ENCODE results near the gene MAT2A.

MAT2A gene

DNA sequence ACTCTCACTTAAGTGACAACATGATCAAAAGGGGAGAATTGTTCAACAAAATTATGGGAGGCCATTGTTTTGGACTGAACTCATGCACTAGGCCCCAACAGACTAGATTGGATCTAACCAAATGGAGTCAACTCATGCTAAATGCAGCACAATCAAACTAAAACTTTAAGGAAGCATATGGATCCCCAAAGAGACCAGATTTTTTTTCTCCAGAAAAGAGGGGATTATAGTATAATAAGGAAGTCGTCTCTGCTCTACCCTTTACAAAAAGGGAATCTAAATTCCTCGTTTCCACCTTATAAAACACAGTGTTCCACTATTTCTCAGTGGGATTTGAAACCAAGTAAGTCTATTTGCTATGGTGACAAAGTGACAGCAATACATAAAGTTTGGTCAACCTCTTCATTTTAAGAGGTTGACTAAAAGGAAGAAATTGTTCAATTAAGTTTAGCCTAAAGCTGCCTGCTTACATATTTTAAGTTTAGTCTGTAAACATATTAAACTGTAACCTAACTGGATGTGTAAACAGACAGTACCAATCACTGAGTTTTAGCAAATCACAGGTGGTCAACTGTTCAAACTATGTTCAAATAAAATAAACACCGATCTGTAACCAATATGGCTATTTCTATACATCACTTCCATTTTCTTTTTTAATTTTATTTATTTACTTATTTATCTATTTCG, 40.9 kb upstream of the MAT2A start:
- Histone ChIP-seq H3K27ac (ENCODE audit: low read depth, low read length) (no peak overlapping the region), H3K4me1 (ENCODE audit: control insufficient read depth, low read length) (no peaks in the 10 kb centered on the region)
- TF ChIP-seq, protein P1, sequence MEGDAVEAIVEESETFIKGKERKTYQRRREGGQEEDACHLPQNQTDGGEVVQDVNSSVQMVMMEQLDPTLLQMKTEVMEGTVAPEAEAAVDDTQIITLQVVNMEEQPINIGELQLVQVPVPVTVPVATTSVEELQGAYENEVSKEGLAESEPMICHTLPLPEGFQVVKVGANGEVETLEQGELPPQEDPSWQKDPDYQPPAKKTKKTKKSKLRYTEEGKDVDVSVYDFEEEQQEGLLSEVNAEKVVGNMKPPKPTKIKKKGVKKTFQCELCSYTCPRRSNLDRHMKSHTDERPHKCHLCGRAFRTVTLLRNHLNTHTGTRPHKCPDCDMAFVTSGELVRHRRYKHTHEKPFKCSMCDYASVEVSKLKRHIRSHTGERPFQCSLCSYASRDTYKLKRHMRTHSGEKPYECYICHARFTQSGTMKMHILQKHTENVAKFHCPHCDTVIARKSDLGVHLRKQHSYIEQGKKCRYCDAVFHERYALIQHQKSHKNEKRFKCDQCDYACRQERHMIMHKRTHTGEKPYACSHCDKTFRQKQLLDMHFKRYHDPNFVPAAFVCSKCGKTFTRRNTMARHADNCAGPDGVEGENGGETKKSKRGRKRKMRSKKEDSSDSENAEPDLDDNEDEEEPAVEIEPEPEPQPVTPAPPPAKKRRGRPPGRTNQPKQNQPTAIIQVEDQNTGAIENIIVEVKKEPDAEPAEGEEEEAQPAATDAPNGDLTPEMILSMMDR (IDR thresholded peaks at IDR 0.05; ENCODE audit: low read depth, low read length, poor library complexity, severe bottlenecking) = no peak
- TF ChIP-seq EZH2phosphoT487 (IDR thresholded peaks at IDR 0.05; ENCODE audit: borderline replicate concordance, low read length) = no peak

DNA sequence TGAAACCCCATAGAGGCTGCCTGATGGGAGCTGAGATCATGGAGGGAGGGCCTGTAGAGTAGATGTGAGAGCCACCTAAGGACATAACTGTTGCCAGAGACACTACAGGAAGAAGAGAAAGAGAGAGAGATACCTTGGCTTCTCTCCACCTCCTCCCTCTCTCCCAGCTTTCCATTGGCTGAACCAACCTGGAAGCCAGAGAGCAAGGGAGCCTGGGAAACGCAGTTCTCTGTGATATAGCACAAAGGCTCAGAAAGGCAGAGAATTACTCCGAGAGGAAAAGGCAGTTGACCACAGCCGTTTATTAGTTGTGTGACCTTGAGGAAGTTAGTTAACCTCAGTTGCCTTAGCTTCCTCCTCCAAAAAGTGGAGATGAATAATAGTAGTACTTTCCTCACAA, 37.7 kb upstream of the MAT2A start:
- no peaks in the 10 kb centered on the region for H4K20me1 ChIP-seq (ENCODE audit: control insufficient read depth, insufficient read depth, low read depth, low read length)
- no peaks in the 10 kb centered on the region for H3F3A ChIP-seq (ENCODE audit: control insufficient read depth, insufficient read depth)
- H3K4me1 ChIP-seq (ENCODE audit: control insufficient read depth, low read length) = no peaks in the 10 kb centered on the region
- H3K4me3 ChIP-seq (ENCODE audit: low read length) = no peak overlapping the region
- H3K36me3 ChIP-seq (ENCODE audit: control insufficient read depth, low read length) = no peaks in the 10 kb centered on the region
- no peaks in the 10 kb centered on the region for H3K27me3 ChIP-seq (ENCODE audit: control insufficient read depth, low read length)
- no peak for TF ChIP-seq EZH2phosphoT487 (IDR thresholded peaks at IDR 0.05; ENCODE audit: borderline replicate concordance, low read length)
- TF ChIP-seq, protein P1 (IDR thresholded peaks at IDR 0.05; ENCODE audit: low read depth, low read length, poor library complexity, severe bottlenecking) = no peak
- no peaks in the 10 kb centered on the region for H3K9me3 ChIP-seq (ENCODE audit: control insufficient read depth, insufficient read depth, low read length)
- H3K9me2 ChIP-seq (replicated peaks; ENCODE audit: control insufficient read depth, low read length) = no peaks in the 10 kb centered on the region
- no peak overlapping the region for H3K4me2 ChIP-seq (ENCODE audit: low read length)
- H3K79me2 ChIP-seq (ENCODE audit: control insufficient read depth, low read length) = no peaks in the 10 kb centered on the region
- no peak overlapping the region for H3K27ac ChIP-seq (ENCODE audit: low read depth, low read length)

More for the DNA sequence above, 40.9 kb upstream of the MAT2A start:
- Histone ChIP-seq H4K20me1 (ENCODE audit: control insufficient read depth, insufficient read depth, low read depth, low read length) (no peaks in the 10 kb centered on the region), H3K36me3 (ENCODE audit: control insufficient read depth, low read length) (no peaks in the 10 kb centered on the region), H3K9me2 (replicated peaks; ENCODE audit: control insufficient read depth, low read length) (no peaks in the 10 kb centered on the region), H3F3A (ENCODE audit: control insufficient read depth, insufficient read depth) (no peaks in the 10 kb centered on the region), H3K79me2 (ENCODE audit: control insufficient read depth, low read length) (no peaks in the 10 kb centered on the region), H3K4me3 (ENCODE audit: low read length) (no peak overlapping the region), H3K4me2 (ENCODE audit: low read length) (no peak overlapping the region), H3K9me3 (ENCODE audit: control insufficient read depth, insufficient read depth, low read length) (no peaks in the 10 kb centered on the region), H3K27me3 (ENCODE audit: control insufficient read depth, low read length) (no peaks in the 10 kb centered on the region)

DNA sequence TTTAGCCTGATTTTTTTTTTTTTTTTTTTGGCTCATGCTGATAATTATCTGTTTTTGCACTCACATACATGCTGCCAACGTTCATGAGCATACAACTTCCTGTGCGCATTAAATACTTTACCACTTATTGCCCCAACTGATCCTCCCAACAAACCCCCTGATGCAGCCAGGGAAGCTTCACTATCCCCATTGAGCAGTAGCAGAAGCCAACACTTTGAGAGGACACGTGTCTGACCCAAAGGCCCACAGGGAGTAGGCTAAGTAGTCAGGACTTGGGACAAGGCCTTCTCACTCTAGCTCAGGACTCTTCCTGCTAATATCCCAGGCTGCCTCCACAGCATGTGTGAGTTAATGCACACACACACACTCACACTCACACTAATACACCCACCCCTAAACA, 36.2 kb upstream of the MAT2A start:
- Histone ChIP-seq H3K36me3 (ENCODE audit: control insufficient read depth, low read length) (no peaks in the 10 kb centered on the region), H4K20me1 (ENCODE audit: control insufficient read depth, insufficient read depth, low read depth, low read length) (no peaks in the 10 kb centered on the region), H3K27me3 (ENCODE audit: control insufficient read depth, low read length) (no peaks in the 10 kb centered on the region), H3K9me3 (ENCODE audit: control insufficient read depth, insufficient read depth, low read length) (no peaks in the 10 kb centered on the region), H3K4me2 (ENCODE audit: low read length) (no peak overlapping the region), H3K4me1 (ENCODE audit: control insufficient read depth, low read length) (no peaks in the 10 kb centered on the region), H3K27ac (ENCODE audit: low read depth, low read length) (no peak overlapping the region), H3K79me2 (ENCODE audit: control insufficient read depth, low read length) (no peaks in the 10 kb centered on the region), H3F3A (ENCODE audit: control insufficient read depth, insufficient read depth) (no peaks in the 10 kb centered on the region), H3K9me2 (replicated peaks; ENCODE audit: control insufficient read depth, low read length) (no peaks in the 10 kb centered on the region), H3K4me3 (ENCODE audit: low read length) (no peak overlapping the region)
- TF ChIP-seq, protein P1 (IDR thresholded peaks at IDR 0.05; ENCODE audit: low read depth, low read length, poor library complexity, severe bottlenecking) = no peak
- no peak for TF ChIP-seq EZH2phosphoT487 (IDR thresholded peaks at IDR 0.05; ENCODE audit: borderline replicate concordance, low read length)
